A673 (cell line): ENCODE results near the gene CAV1.

ENCODE experiments used
- EZH2 ChIP-seq: fragments of 200-600 bp; sonication (generic); IDR thresholded peaks from 2 replicates; pipeline ENCODE4 v1.6.1; 2017; ENCODE audit warnings: borderline replicate concordance, low read depth, mild to moderate bottlenecking, mixed read lengths, antibody characterized with exemption, low read length; ENCODE audit not compliant: poor library complexity, severe bottlenecking
- TF ChIP-seq, protein P1 (sequence below): fragments of 300-800, 200-600 bp; sonication (generic); conservative IDR thresholded peaks from 2 replicates; pipeline ENCODE4 v1.5.1; 2017; ENCODE audit warnings: low read depth, mild to moderate bottlenecking, antibody characterized with exemption, low read length, moderate library complexity, mixed read lengths

DNA sequence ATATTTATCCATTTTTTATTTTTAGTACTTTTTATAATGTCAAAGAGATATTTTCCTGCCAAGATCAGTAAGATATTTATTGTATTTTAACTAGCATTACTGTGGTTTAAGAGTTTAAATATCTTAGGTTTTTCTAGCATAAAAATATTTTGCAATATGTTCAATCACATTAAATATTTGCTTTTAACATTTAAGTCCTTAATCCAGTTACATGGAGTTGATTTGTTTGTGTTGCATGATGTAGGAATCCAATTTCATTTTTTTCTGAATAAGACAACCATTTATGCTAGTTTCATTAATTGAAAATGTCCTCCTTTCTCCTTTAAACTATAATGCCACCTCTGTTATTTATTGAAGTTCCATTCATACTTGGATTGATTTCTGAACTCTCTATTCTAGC, 41.8 kb downstream of the CAV1 start:
- TF ChIP-seq, protein P1, sequence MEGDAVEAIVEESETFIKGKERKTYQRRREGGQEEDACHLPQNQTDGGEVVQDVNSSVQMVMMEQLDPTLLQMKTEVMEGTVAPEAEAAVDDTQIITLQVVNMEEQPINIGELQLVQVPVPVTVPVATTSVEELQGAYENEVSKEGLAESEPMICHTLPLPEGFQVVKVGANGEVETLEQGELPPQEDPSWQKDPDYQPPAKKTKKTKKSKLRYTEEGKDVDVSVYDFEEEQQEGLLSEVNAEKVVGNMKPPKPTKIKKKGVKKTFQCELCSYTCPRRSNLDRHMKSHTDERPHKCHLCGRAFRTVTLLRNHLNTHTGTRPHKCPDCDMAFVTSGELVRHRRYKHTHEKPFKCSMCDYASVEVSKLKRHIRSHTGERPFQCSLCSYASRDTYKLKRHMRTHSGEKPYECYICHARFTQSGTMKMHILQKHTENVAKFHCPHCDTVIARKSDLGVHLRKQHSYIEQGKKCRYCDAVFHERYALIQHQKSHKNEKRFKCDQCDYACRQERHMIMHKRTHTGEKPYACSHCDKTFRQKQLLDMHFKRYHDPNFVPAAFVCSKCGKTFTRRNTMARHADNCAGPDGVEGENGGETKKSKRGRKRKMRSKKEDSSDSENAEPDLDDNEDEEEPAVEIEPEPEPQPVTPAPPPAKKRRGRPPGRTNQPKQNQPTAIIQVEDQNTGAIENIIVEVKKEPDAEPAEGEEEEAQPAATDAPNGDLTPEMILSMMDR: no peak
- no peak for TF ChIP-seq EZH2
